Spleen (tissue), 11 donors: ENCODE results near the gene RLIM. TPM values are rescaled to one million over a fixed set of nuclear protein-coding genes. Genes with fewer than 3 reads are reported as not detected.
A peak's percentile ranks its signal among the peaks of the same experiment; 100 is the strongest.

Experiments used
- DNase-seq: peaks from one replicate; pipeline ENCODE4 v3.0.0-alpha.2; 2020
- H3K27ac ChIP-seq, 8 donors: fragments of 200-600 bp; sonication (generic) in 7 of 8; 1 replicate in 4 of 8; 2 replicates in 4 of 8; pipeline versions ENCODE4 v1.5.0 to v1.8.0; 2016 to 2021; ENCODE audit warnings: inconsistent platforms in 4 of 8, mild to moderate bottlenecking in 4 of 8, moderate library complexity in 1 of 8
- H3K27me3 ChIP-seq, 7 donors: fragments of 200-600 bp; sonication (generic) in 6 of 7; replicated peaks in 1 of 7; 1 replicate in 4 of 7; 2 replicates in 3 of 7; pipeline versions ENCODE4 v1.5.0 to v1.8.0; 2016 to 2021; ENCODE audit warnings: inconsistent platforms in 3 of 7, mild to moderate bottlenecking in 1 of 7
- H3K36me3 ChIP-seq, 6 donors: fragments of 200-600 bp; sonication (generic) in 5 of 6; 1 replicate in 4 of 6; 2 replicates in 2 of 6; pipeline versions ENCODE4 v1.5.0 to v1.8.0; 2016 to 2021; ENCODE audit warnings: inconsistent platforms in 2 of 6
- H3K4me1 ChIP-seq, 6 donors: fragments of 200-600 bp; sonication (generic) in 5 of 6; 1 replicate in 3 of 6; 2 replicates in 3 of 6; pipeline versions ENCODE4 v1.5.0 to v1.8.0; 2016 to 2021; ENCODE audit warnings: inconsistent platforms in 3 of 6
- H3K4me3 ChIP-seq, 8 donors: fragments of 200-600 bp; sonication (generic) in 7 of 8; 1 replicate in 4 of 8; 2 replicates in 4 of 8; pipeline versions ENCODE4 v1.5.0 to v1.8.0; 2016 to 2021; ENCODE audit warnings: inconsistent platforms in 4 of 8, mild to moderate bottlenecking in 4 of 8, moderate library complexity in 2 of 8
- H3K9me3 ChIP-seq, 8 donors: fragments of 200-600 bp; sonication (generic) in 7 of 8; 1 replicate in 4 of 8; 2 replicates in 4 of 8; pipeline versions ENCODE4 v1.5.0 to v1.8.0; 2016 to 2021; ENCODE audit warnings: inconsistent platforms in 4 of 8
- POLR2A ChIP-seq, 3 donors: fragments of 450-650 bp; IDR thresholded peaks; one replicate each; pipeline ENCODE4 v1.5.1; 2017; ENCODE audit warnings: antibody characterized with exemption in 3 of 3, mild to moderate bottlenecking in 1 of 3
- POLR2AphosphoS5 ChIP-seq, 3 donors: sonication (generic); formaldehyde crosslinking; IDR thresholded peaks; one replicate each; pipeline ENCODE4 v1.5.1; 2017; ENCODE audit warnings: antibody characterized with exemption in 3 of 3
- WGBS, 5 donors: extraction: QIAGEN DNeasy Blood & Tissue Kit in 3 of 5; methylation state at CpG; one replicate each; pipeline versions ENCODE4 v1.1.5 to v1.1.7; 2013 to 2018; 5-methylcytosine and 5-hydroxymethylcytosine counted together
- intact Hi-C: fragments of 100-400 bp; cut with DNase I; formaldehyde crosslinking; loops from one replicate; pipeline ENCODE4 v1.15.0; 2023; ENCODE audit warnings: low total_unique reads
- polyA plus RNA-seq, 3 donors: library from polyadenylated mRNA; stranded (reverse); fragments of 200-250 nt; gene quantifications; one replicate each; pipeline ENCODE4 v1.2.1, GENCODE V29; 2013
- total RNA-seq, 7 donors: library from RNA; depleted of rRNA in 3 of 7; stranded (reverse); fragments of >200 nt in 3 of 7; fragmentation: NEBNext Ultra II Directional in 4 of 7; extraction: Animal tissue kit (Norgen Biotek cat#: 25700) in 4 of 7; gene quantifications; one replicate each; pipeline versions ENCODE4 v1.1.0 to v1.2.1, GENCODE V29; 2016 to 2021
- TF ChIP-seq, protein P1 (sequence below), 11 experiments: fragments of 200-600 bp in 7 of 11; fragments of 450-650 bp in 4 of 11; sonication (generic) in 4 of 11; IDR thresholded peaks in 8 of 11; conservative IDR thresholded peaks in 3 of 11; 1 replicate in 7 of 11; 2 replicates in 4 of 11; pipeline versions ENCODE4 v1.4.0 to v1.8.0; 2016 to 2021; ENCODE audit warnings: antibody characterized with exemption in 11 of 11, inconsistent platforms in 4 of 11, mild to moderate bottlenecking in 1 of 11
- donor health status: healthy with polysubstance abuse.
- donor health status: DM: no; HTN: no; CAD: no; lungs with moderate emphysema.
- donor health status: DM: no; HTN: no; CAD: no.
- donor health status: Bipolar disorder and iron deficiency.
- donor health status: healthy.
- donor health status: DM: no; HTN: no; CAD: no.
- donor health status: DM: yes; HTN: yes; CAD: no.

The RLIM gene
- total and polyA plus RNA-seq, 10 donors = 5.1 to 45.6 (median 37.1) TPM

DNA sequence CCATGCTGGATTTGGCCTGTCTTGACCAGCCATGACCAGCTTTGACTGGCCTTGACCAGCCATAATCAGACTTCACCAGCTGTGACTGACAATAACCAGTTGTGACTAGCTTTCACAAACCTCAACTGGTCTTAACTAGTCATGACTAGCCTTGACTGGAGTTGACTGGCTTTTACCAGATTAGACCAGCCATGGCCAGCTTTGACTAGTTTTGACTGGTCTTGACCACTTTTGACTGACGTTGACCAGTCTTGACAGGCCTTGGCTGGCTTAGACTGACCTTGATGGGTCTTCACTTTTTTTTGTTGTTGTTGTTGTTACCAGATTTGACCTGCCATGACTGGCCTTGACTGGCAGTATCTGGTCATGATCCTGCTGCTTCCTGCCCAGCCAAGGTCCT, 67.4 kb downstream of the RLIM start:
- TF ChIP-seq, protein P1, sequence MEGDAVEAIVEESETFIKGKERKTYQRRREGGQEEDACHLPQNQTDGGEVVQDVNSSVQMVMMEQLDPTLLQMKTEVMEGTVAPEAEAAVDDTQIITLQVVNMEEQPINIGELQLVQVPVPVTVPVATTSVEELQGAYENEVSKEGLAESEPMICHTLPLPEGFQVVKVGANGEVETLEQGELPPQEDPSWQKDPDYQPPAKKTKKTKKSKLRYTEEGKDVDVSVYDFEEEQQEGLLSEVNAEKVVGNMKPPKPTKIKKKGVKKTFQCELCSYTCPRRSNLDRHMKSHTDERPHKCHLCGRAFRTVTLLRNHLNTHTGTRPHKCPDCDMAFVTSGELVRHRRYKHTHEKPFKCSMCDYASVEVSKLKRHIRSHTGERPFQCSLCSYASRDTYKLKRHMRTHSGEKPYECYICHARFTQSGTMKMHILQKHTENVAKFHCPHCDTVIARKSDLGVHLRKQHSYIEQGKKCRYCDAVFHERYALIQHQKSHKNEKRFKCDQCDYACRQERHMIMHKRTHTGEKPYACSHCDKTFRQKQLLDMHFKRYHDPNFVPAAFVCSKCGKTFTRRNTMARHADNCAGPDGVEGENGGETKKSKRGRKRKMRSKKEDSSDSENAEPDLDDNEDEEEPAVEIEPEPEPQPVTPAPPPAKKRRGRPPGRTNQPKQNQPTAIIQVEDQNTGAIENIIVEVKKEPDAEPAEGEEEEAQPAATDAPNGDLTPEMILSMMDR (IDR thresholded peaks at IDR 0.05 in 8 of 11, conservative IDR thresholded peaks at IDR 0.05 in 3 of 11) = no peak
- no peak for TF ChIP-seq POLR2AphosphoS5 (IDR thresholded peaks at IDR 0.05)
- TF ChIP-seq POLR2A (IDR thresholded peaks at IDR 0.05) = no peak
- Histone ChIP-seq H3K36me3 (no peaks in the 10 kb centered on the region), H3K4me3 (no peak overlapping the region), H3K27ac (no peak overlapping the region), H3K27me3 (no peaks in the 10 kb centered on the region), H3K4me1 (peaks cover 0 to 7% (median 0%) of the 10 kb centered on the region in 6 donors), H3K9me3 (no peaks in the 10 kb centered on the region)
- DNase-seq = no peak
- intact Hi-C loops = no loop called here
- 37 to 100% (median 66%) methylated on average over 1 of the region's 1 CpG; no CpG with 5 or more reads in 1 of the 5 donors for WGBS, 5 donors

DNA sequence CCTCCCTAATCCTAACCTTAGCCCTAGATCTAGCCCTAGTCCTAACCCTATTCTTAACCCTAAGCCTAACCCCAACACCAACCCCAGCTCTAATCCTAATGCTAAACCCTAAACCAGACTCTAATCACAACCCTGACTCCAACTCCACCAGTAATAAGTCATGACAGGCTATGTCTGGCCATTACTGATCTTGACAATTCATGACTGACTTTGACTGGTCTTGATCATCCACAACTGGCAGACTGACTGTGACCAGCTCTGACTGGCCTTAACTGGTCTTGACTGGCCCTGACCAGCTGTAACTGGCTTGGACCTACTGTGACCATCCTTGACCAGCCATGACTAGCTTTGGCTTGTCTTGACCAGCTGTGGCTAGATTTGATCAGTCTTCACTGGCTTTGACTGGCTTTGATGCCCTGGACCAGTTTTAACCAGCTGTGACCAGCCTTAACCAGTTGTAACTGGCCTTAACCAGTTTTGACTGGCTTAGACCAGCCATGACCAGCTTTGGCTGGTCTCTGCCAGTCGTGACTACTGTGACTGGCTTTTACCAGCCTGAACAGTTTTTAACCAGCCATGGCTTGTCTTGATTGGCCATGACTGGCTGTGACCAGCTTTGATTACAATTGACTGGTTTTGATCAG, 68.4 kb downstream of the RLIM start:
- H3K4me1 ChIP-seq = peaks cover 0 to 7% (median 0%) of the 10 kb centered on the region in 6 donors
- no peaks in the 10 kb centered on the region for H3K27me3 ChIP-seq
- WGBS, 5 donors = 38 to 71% (median 57%) methylated on average over 1 of the region's 1 CpG
- H3K4me3 ChIP-seq = no peak overlapping the region
- DNase-seq = no peak
- intact Hi-C loops = no loop called here
- no peaks in the 10 kb centered on the region for H3K36me3 ChIP-seq
- TF ChIP-seq, protein P1 (IDR thresholded peaks at IDR 0.05 in 8 of 11, conservative IDR thresholded peaks at IDR 0.05 in 3 of 11) = no peak
- no peak for TF ChIP-seq POLR2A (IDR thresholded peaks at IDR 0.05)
- no peak for TF ChIP-seq POLR2AphosphoS5 (IDR thresholded peaks at IDR 0.05)
- no peaks in the 10 kb centered on the region for H3K9me3 ChIP-seq
- no peak overlapping the region for H3K27ac ChIP-seq

DNA sequence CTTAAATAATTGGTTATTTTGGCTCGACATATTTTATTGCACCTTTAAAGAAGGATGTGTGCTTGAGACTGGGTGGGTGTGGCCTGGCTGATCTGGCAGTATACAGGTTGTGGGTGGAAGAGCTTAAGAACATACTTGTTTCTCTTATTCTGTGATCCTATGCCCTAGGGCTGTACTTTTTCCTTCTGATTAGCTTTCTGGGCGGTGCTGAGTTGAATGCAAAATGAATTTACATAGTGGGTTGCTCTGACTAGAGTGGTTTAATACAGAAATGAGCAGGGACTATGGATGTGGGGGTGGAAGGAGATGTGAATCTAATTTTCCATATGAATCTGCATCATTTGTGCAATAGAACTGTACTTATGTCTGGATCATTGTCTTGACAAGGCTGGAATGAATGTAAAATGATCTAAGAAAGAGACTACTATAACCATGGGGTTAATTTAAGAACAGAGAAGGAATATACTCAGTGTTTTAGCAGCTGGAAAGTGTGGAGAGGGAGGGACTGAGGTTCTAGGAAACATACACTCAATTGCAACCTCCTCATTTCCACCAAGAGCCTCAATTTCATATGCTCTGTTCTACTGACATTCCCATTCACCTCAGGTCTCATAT, 73.7 kb downstream of the RLIM start:
- no peak for DNase-seq
- peaks cover 0 to 6% (median 0%) of the 10 kb centered on the region in 7 donors for H3K27me3 ChIP-seq
- intact Hi-C loops = no loop called here
- WGBS, 5 donors = 50 to 87% (median 80%) methylated on average over 2 of the region's 2 CpGs
- H3K36me3 ChIP-seq = no peaks in the 10 kb centered on the region
- TF ChIP-seq, protein P1 (IDR thresholded peaks at IDR 0.05 in 8 of 11, conservative IDR thresholded peaks at IDR 0.05 in 3 of 11) = no peak
- TF ChIP-seq POLR2AphosphoS5 (IDR thresholded peaks at IDR 0.05) (no peak), POLR2A (IDR thresholded peaks at IDR 0.05) (no peak)
- no peak overlapping the region for H3K27ac ChIP-seq
- no peak overlapping the region for H3K4me3 ChIP-seq
- H3K4me1 ChIP-seq = peaks cover 0 to 8% (median 5%) of the 10 kb centered on the region in 6 donors
- H3K9me3 ChIP-seq = no peaks in the 10 kb centered on the region

DNA sequence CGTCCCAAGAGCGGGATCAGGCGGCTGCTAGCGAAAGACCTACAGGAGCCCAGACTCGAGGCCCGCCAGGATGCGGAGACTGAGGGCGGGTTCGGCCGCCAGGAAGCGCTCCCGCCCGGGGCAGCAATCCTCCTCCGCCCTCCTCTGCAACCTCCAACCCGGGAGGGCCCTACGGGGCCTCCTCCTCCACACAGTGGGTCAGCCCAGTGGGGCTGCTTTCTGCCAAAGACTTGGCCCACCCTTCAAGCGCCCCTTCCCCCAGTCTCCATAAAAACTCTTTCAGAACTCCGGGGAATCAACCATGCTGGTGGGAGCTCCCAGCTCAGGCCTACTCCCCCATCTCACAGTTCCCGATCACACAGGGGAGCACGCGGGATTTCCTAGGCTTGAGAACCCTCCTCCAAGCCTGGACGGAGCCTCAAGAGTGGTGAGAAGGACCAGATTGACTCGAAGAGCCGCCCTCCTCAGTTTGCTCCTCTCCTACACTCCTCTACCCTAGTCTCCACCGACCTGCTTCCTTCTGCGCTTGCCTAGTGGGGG, 77.5 kb downstream of the RLIM start:
- peak overlapping the region; percentile 48 to 83 (median 78) for H3K27ac ChIP-seq
- no peak for DNase-seq
- H3K27me3 ChIP-seq = peaks cover 0 to 6% (median 0%) of the 10 kb centered on the region in 7 donors
- H3K36me3 ChIP-seq = no peaks in the 10 kb centered on the region
- no peak for TF ChIP-seq POLR2A (IDR thresholded peaks at IDR 0.05)
- TF ChIP-seq POLR2AphosphoS5 (IDR thresholded peaks at IDR 0.05) = peak in 1 of 3 donors; percentile 5
- TF ChIP-seq, protein P1 (IDR thresholded peaks at IDR 0.05 in 8 of 11, conservative IDR thresholded peaks at IDR 0.05 in 3 of 11) = no peak
- WGBS, 5 donors = 21 to 41% (median 34%) methylated on average over 11 to 26 of the region's 26 CpGs
- H3K4me1 ChIP-seq = peaks cover 0 to 17% (median 7%) of the 10 kb centered on the region in 6 donors
- intact Hi-C loops = no loop called here
- H3K4me3 ChIP-seq = peak overlapping the region; percentile 23 to 76 (median 50)
- H3K9me3 ChIP-seq = no peaks in the 10 kb centered on the region
